NCI-H82 (cell line): ENCODE measurements around the gene MDGA2.
"Not testable (repeated sequence)": the region's sequence is repeated elsewhere in the genome, so short reads cannot be mapped to it uniquely, and the experiment has no call there.

Experiments used
- DNase-seq: peaks from one replicate; lab custom pipeline; 2025; lab: John Stamatoyannopoulos, UW

Gene MDGA2

DNA sequence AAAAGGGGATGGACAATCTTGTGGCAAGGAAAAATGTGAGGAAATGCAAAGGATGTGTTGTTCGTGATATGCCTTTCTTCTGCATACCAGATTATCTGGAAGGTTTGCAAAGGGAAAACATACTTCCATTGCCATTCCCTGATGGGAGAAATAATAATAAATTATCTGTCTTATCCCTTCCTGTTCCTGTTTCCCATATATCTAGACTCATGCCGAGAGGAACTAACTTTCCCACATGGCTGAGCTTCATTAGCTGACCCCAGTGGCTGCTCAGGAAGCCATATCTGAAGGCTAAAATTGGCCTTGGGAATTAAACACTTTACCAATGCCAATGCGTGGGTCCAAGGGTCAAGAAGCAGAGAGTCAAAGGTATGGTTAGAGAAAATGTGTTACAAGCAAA, 439.8 kb downstream of the MDGA2 start:
- DNase-seq = no peak

GRCh38 chr14:47226877-47227520, 448.4 kb downstream of the MDGA2 start:
- no peak for DNase-seq

DNA sequence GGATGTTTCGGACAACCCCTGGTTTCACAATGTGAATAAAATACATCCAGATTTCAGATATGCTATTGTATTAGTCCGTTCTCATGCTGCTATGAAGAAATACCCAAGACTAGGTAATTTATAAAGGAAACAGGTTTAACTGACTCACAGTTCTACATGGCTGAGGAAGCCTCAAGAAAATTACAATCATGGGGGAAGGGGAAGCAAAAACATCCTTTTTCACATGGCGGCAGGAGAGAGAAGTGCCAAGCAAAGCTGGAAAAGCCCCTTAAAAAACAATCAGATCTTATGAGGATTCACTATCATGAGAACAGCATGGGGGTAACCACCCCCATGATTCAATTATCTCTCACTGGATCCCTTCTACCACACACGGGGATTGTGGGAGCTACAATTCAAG, 451.7 kb downstream of the MDGA2 start:
- no peak for DNase-seq

DNA sequence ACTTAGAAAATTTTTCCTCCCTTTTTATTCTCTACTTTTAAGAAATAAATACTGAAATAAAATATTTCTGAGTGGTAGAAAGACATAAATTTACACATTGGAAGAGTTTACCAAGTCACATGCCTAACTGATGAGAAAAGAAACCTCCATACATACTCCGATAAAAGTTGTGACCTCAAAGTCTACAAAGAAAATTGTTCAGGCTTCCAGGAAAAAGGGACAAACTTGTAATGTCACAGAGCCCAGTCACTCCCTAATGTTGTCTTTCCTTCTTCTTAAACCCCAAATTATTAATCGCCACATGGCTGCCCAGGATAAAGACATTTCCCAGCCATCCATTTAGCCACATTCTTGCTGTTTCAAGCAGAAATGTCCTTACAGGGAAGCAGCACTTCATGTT, 455.3 kb downstream of the MDGA2 start:
- DNase-seq = no peak

DNA sequence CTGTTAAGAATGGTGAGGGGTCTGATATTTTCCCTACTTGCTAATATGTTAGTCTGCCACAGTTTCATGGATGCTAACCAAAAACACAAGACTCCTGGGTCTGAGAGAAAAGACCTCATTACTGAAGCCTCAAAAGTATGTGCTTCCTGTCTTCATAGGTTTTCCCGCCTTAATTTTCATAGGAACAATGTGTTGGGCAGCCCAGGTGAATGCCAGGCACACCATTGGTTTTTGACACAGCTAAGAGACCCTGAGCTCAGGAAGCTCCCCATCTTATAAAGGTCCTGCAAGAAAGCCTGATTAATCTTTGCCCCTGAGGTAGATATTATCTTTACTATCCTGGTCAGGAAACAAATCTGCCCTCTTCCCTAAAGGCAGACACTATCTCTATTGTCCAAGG, 464.1 kb downstream of the MDGA2 start:
- DNase-seq = no peak

- peak; percentile 56 for DNase-seq
Observed at GRCh38 chr14:47210099-47210498, 465.3 kb downstream of the MDGA2 start.

- DNase-seq = no peak
Observed at GRCh38 chr14:47208434-47208833, 467.0 kb downstream of the MDGA2 start.

- no peak for DNase-seq
Observed at GRCh38 chr14:47207617-47208016, 467.8 kb downstream of the MDGA2 start.

GRCh38 chr14:47200740-47201139, 474.7 kb downstream of the MDGA2 start:
- DNase-seq = no peak

GRCh38 chr14:47195582-47195981, 479.8 kb downstream of the MDGA2 start:
- DNase-seq = no peak

GRCh38 chr14:47194055-47194454, 481.4 kb downstream of the MDGA2 start:
- no peak for DNase-seq

DNA sequence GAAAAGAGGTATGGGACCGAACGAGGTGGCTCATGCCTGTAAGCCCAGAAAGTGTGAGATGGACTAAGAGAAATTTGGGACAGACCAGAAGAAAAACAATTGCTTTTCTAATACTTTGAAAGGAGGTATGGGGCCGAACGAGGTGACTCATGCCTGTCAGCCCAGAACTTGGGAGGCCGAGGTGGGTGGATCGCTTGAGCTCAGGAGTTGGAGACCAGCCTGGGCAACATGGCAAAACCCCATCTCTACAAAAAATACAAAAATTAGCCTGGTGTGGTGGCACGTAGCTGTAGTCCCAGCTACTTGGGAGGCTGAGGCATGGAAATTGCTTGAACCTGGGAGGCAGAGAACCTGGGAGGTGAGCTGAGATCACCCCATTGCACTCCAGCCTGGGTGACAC, 483.2 kb downstream of the MDGA2 start:
- DNase-seq = not testable (repeated sequence)

GRCh38 chr14:47191700-47192099, 483.7 kb downstream of the MDGA2 start:
- no peak for DNase-seq

DNA sequence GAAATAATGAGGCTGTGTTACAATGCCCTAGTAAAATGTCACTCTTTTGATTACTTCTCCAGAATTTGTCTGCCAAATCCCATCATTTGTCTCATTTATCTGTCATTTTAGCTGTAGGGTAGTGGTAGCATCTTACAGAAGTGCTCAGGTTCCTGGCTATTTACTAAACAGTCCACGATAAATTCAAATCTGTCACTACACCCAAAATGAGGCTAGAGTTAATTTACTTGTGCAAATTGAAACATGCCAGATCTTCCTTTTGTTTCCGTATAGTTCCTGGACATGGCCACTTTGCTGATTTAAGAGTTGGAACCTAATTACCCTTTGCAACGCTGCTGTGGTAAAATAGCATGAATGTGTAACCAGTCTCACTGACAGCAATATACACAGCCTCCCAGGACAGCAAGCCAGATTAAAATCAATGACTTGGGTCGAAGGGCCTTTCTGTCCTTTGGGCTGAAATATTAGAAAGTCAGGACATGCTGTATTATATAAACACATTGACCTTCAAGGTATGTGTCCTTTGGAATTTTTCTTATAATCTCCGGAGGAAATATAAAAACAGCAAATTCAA, 485.4 kb downstream of the MDGA2 start:
- DNase-seq = no peak

- DNase-seq = peak; percentile 69
Observed at GRCh38 chr14:47186486-47186885, 488.9 kb downstream of the MDGA2 start.

DNA sequence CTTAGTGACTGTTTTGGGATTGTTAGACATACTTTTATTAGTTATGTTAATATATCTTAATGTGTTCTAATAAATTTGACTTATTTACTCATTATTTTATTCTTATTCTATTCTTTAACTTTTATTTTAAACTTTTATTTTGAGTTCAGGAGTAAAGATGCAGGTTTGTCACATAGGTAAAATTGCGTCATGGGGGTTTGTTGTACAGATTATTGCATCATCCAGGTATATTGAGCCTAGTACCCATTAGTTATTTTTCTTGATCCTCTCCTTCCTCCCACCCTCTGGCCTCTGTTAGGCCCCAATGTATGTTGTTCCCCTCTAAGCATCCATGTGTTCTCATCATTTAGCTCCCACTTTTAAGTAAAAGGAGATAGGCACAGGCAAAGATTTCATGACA, 495.5 kb downstream of the MDGA2 start:
- no peak for DNase-seq

DNA sequence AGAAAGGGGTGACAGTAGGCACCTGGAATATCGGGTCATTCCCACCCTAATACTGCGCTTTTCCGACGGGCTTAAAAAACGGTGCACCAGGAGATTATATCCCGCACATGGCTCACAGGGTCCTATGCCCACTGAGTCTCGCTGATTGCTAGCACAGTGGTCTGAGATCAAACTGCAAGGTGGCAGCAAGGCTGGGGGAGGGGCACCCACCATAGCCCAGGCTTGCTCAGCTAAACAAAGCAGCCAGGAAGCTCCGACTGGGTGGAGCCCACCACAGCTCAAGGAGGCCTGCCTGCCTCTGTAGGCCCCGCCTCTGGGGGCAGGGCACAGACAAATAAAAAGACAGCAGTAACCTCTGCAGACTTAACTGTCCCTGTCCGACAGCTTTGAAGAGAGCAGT, 503.5 kb downstream of the MDGA2 start:
- not testable (repeated sequence) for DNase-seq

GRCh38 chr14:47167402-47167801, 508.0 kb downstream of the MDGA2 start:
- DNase-seq = no peak

DNA sequence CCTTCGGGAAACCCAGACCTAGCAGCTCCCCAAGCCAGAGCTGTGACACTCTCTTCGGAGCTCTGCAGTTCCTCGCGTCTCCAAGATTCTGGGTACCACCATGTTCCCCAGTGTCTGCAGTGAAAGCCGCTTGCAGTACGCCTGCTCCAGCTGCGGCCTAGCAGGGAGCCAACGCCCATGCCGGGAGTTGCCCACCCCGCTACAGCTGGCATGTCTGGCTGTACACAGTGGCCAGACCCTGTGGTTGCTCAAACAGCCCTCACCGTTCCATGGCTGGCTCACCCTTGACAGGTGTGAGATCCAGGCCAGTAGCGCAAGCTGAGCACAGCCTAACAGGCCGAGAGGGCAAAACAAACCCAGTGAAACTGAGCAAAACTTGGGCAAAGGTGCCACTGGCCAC, 520.0 kb downstream of the MDGA2 start:
- no peak for DNase-seq

GRCh38 chr14:47154276-47154797, 521.1 kb downstream of the MDGA2 start:
- no peak for DNase-seq

GRCh38 chr14:47153746-47154145, 521.7 kb downstream of the MDGA2 start:
- DNase-seq = no peak

DNA sequence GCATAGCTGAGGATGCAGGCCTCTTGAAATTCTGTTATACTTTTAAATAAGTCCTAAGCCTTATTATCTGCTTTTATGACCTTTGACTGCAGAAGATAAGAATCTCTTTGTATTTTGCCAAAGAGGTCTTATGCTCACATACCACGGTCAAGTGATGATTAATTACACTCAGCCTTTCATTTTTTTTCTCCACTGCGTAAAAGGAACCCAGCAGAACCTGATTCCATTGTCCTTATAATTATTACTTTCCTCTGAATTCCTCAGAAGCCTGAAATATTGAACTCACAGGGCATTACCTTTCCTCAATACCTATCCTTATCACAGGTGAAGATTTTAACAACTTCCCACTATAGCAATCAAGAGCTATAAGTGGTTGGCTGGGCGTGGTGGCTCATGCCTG, 525.1 kb downstream of the MDGA2 start:
- no peak for DNase-seq

GRCh38 chr14:47149326-47149725, 526.1 kb downstream of the MDGA2 start:
- no peak for DNase-seq

GRCh38 chr14:47148686-47149085, 526.7 kb downstream of the MDGA2 start:
- no peak for DNase-seq
